HL-60 (cell line): ENCODE data around the gene ORMDL2.

Experiments
- CTCF ChIP-seq: IDR thresholded peaks from one replicate; pipeline ENCODE4 v1.5.1; 2011; ENCODE audit warnings: low read length, control low read depth, inconsistent platforms; ENCODE audit not compliant: insufficient read depth
- GABPA ChIP-seq: IDR thresholded peaks from 2 replicates; pipeline ENCODE4 v1.6.1; 2012; ENCODE audit warnings: low read depth
- POLR2AphosphoS5 ChIP-seq: IDR thresholded peaks from 2 replicates; pipeline ENCODE4 v1.6.1; 2012; ENCODE audit warnings: low read depth
- TF ChIP-seq, protein P1 (sequence below): IDR thresholded peaks from 2 replicates; pipeline ENCODE4 v1.6.1; 2012; ENCODE audit warnings: low read depth; ENCODE audit not compliant: insufficient replicate concordance

- TF ChIP-seq CTCF: no peak
- TF ChIP-seq, protein P1, sequence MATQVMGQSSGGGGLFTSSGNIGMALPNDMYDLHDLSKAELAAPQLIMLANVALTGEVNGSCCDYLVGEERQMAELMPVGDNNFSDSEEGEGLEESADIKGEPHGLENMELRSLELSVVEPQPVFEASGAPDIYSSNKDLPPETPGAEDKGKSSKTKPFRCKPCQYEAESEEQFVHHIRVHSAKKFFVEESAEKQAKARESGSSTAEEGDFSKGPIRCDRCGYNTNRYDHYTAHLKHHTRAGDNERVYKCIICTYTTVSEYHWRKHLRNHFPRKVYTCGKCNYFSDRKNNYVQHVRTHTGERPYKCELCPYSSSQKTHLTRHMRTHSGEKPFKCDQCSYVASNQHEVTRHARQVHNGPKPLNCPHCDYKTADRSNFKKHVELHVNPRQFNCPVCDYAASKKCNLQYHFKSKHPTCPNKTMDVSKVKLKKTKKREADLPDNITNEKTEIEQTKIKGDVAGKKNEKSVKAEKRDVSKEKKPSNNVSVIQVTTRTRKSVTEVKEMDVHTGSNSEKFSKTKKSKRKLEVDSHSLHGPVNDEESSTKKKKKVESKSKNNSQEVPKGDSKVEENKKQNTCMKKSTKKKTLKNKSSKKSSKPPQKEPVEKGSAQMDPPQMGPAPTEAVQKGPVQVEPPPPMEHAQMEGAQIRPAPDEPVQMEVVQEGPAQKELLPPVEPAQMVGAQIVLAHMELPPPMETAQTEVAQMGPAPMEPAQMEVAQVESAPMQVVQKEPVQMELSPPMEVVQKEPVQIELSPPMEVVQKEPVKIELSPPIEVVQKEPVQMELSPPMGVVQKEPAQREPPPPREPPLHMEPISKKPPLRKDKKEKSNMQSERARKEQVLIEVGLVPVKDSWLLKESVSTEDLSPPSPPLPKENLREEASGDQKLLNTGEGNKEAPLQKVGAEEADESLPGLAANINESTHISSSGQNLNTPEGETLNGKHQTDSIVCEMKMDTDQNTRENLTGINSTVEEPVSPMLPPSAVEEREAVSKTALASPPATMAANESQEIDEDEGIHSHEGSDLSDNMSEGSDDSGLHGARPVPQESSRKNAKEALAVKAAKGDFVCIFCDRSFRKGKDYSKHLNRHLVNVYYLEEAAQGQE: no peak
- no peak for TF ChIP-seq GABPA
- no peak; the same call in 1 of the 2 replicates for TF ChIP-seq POLR2AphosphoS5
Measured at GRCh38 chr12:55827806-55828205, 10.0 kb downstream of the ORMDL2 start.
